Measurements from ENCODE around the gene NXF2B. TPM values are rescaled to one million over a fixed set of nuclear protein-coding genes. Genes with fewer than 3 reads are reported as not detected.
"Not testable (repeated sequence)": the region's sequence is repeated elsewhere in the genome, so short reads cannot be mapped to it uniquely, and the experiment has no call there.

NXF2B gene, protein sequence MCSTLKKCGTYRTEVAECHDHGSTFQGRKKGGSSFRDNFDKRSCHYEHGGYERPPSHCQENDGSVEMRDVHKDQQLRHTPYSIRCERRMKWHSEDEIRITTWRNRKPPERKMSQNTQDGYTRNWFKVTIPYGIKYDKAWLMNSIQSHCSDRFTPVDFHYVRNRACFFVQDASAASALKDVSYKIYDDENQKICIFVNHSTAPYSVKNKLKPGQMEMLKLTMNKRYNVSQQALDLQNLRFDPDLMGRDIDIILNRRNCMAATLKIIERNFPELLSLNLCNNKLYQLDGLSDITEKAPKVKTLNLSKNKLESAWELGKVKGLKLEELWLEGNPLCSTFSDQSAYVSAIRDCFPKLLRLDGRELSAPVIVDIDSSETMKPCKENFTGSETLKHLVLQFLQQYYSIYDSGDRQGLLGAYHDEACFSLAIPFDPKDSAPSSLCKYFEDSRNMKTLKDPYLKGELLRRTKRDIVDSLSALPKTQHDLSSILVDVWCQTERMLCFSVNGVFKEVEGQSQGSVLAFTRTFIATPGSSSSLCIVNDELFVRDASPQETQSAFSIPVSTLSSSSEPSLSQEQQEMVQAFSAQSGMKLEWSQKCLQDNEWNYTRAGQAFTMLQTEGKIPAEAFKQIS
- total RNA-seq (2021; ENCODE audit: unreplicated experiment) (not detected), Bru-seq, nascent RNA (not detected), BruChase-seq, experiment 1, labeled RNA remaining after a 6-hour chase (not detected), BruChase-seq, experiment 2, labeled RNA remaining after a 2-hour chase (not detected)
- not detected in 2 replicates for polyA plus RNA-seq (2012)
- long read RNA-seq = 0 reads

DNA sequence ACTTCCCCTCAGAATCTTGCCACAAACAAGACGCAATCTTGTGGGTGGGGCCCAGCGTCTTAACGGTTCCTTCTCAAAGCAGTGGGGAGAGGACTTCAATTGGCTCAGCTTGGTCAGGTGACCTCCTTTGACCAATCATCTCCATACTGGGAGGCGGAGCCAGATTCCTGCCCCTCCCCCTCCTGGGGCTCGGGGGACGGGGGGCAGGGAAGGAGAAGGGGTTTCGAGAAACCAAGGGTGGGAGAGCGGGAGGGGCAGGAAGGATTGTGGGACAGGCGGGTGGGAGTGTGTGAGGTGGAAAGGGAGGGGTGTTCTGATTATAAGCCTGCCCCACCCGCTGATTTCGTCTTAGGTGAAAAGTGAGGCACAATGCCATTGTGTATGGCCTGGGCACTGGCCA lies at the start of gene NXF2B:
Gene NXF2B (minus strand): TSS at position 101 of the 400 bp plus-strand sequence. CDS start 59,972 bp downstream, outside the sequence.
- H3K4me3 ChIP-seq (replicated peaks in 1 of 2; ENCODE audit: low read depth in 1 of 2, low read length in 2 of 2); RAD21 ChIA-PET (ENCODE audit: low non-redundant PET in 1 of 2, low total read pairs in 2 of 2, uncharacterized antibody in 2 of 2, unreplicated experiment in 2 of 2); H3K79me2 ChIP-seq (ENCODE audit: insufficient read depth, low read length); H2AFZ ChIP-seq (ENCODE audit: low read depth, low read length, poor library complexity, severe bottlenecking); H3K9ac ChIP-seq (ENCODE audit: low read length); H3K27me3 ChIP-seq (ENCODE audit: insufficient read depth, low read length); BruUV-seq (replicated peaks); H3K4me1 ChIP-seq (ENCODE audit: control insufficient read depth in 1 of 2, insufficient read depth in 2 of 2, low read length in 2 of 2); ATAC-seq; CTCF ChIA-PET; H3K36me3 ChIP-seq (ENCODE audit: control insufficient read depth in 1 of 2, insufficient read depth in 2 of 2, low read length in 2 of 2); H3K9me3 ChIP-seq (ENCODE audit: control insufficient read depth in 1 of 2, insufficient read depth in 1 of 2, low read depth in 1 of 2, low read length in 2 of 2); H4K20me1 ChIP-seq (ENCODE audit: insufficient read depth); DNase-seq (ENCODE audit: low read depth, low spot score); H3K9me2 ChIP-seq (ENCODE audit: insufficient read depth); H3K4me2 ChIP-seq (ENCODE audit: low read length); intact Hi-C loops (cut with micrococcal nuclease); POLR2A ChIA-PET; H3K27ac ChIP-seq (ENCODE audit: low read depth, low read length): not testable (repeated sequence)

DNA sequence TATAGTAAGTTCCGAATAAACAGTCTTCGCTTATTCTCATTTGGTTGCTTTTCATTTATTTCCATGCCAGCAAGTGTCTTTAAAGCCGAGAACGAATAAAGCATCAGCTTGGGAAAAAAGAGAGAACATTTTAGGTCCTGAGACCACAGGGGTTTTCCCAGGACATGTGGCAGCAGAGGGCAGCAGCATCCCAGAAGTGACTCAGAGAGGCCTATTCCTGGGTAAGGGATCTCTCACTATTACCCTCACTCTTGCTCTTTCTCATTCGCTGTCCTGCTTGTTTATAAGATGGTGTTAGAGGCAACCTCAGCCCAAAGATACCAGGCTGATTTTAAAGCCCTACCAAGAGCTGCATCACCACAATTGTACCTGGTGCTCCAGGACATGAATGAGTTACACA lies 39.0 kb upstream of the NXF2B start:
- CTCF ChIA-PET; DNase-seq (ENCODE audit: low read depth, low spot score); H3K36me3 ChIP-seq (ENCODE audit: control insufficient read depth in 1 of 2, insufficient read depth in 2 of 2, low read length in 2 of 2); H3K9ac ChIP-seq (ENCODE audit: low read length); H3K9me3 ChIP-seq (ENCODE audit: control insufficient read depth in 1 of 2, insufficient read depth in 1 of 2, low read depth in 1 of 2, low read length in 2 of 2); H3K4me2 ChIP-seq (ENCODE audit: low read length); H3K9me2 ChIP-seq (ENCODE audit: insufficient read depth); H2AFZ ChIP-seq (ENCODE audit: low read depth, low read length, poor library complexity, severe bottlenecking); H3K79me2 ChIP-seq (ENCODE audit: insufficient read depth, low read length); RAD21 ChIA-PET (ENCODE audit: low non-redundant PET in 1 of 2, low total read pairs in 2 of 2, uncharacterized antibody in 2 of 2, unreplicated experiment in 2 of 2); intact Hi-C loops (cut with micrococcal nuclease); H3K27me3 ChIP-seq (ENCODE audit: insufficient read depth, low read length); H3K4me3 ChIP-seq (replicated peaks in 1 of 2; ENCODE audit: low read depth in 1 of 2, low read length in 2 of 2); H4K20me1 ChIP-seq (ENCODE audit: insufficient read depth); H3K4me1 ChIP-seq (ENCODE audit: control insufficient read depth in 1 of 2, insufficient read depth in 2 of 2, low read length in 2 of 2); H3K27ac ChIP-seq (ENCODE audit: low read depth, low read length); POLR2A ChIA-PET; BruUV-seq (replicated peaks): not testable (repeated sequence)
- peak; percentile 77 for ATAC-seq

DNA sequence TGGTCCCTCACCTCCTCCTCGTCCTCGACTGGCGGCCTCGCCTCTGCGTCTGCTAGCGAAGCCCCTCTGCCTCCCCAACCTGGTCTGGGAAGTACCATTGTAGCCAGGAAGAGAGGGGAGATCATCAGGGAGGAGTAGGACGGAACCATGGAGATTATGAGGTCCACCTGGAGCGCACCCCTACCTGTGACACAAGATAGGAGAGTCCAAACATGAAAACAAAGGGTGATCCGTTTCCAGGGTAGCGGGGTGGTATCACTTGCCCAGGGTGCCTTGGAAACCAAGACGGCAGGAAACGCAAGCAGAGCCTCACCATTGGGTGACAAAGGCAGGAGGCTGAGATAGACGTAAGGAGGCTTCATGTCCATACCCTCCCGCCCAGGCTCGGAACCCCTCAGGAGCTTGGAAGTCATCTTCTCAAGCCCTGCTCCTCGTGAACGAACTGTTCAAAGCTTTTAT lies 32.0 kb upstream of the NXF2B start, which contains the start of gene TCP11X2:
Gene TCP11X2 (minus strand): TSS at position 51 of the 459 bp plus-strand sequence.
- H3K9me2 ChIP-seq (ENCODE audit: insufficient read depth); BruUV-seq (replicated peaks); H3K9me3 ChIP-seq (ENCODE audit: control insufficient read depth in 1 of 2, insufficient read depth in 1 of 2, low read depth in 1 of 2, low read length in 2 of 2); H3K4me3 ChIP-seq (replicated peaks in 1 of 2; ENCODE audit: low read depth in 1 of 2, low read length in 2 of 2); H3K79me2 ChIP-seq (ENCODE audit: insufficient read depth, low read length); ATAC-seq; H3K27ac ChIP-seq (ENCODE audit: low read depth, low read length); intact Hi-C loops (cut with micrococcal nuclease); RAD21 ChIA-PET (ENCODE audit: low non-redundant PET in 1 of 2, low total read pairs in 2 of 2, uncharacterized antibody in 2 of 2, unreplicated experiment in 2 of 2); H3K4me1 ChIP-seq (ENCODE audit: control insufficient read depth in 1 of 2, insufficient read depth in 2 of 2, low read length in 2 of 2); H3K4me2 ChIP-seq (ENCODE audit: low read length); H3K36me3 ChIP-seq (ENCODE audit: control insufficient read depth in 1 of 2, insufficient read depth in 2 of 2, low read length in 2 of 2); H2AFZ ChIP-seq (ENCODE audit: low read depth, low read length, poor library complexity, severe bottlenecking); H4K20me1 ChIP-seq (ENCODE audit: insufficient read depth); H3K9ac ChIP-seq (ENCODE audit: low read length); DNase-seq (ENCODE audit: low read depth, low spot score); POLR2A ChIA-PET; CTCF ChIA-PET; H3K27me3 ChIP-seq (ENCODE audit: insufficient read depth, low read length): not testable (repeated sequence)

DNA sequence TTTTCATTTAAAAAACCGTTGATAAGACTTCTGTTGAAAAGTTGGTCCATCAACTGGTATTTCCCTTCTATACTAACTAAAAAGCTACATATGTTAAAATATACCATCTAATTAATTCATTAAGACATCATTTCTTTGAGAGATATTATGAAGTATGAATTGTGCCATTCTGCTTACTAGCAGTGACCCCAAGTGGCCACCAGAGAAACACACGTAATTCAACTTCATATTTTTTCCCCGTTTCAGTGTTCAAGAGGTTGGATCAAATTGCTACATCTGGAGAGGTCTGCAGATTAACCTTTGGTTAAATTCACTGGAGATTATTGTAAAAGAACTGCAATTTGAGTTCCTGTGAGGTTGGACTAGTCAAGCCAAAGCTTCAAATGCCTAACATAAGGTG lies 30.4 kb upstream of the NXF2B start:
- ATAC-seq = peak; percentile 52; the same call in 1 of the 2 replicates
- H3K4me1 ChIP-seq (ENCODE audit: control insufficient read depth in 1 of 2, insufficient read depth in 2 of 2, low read length in 2 of 2); H3K36me3 ChIP-seq (ENCODE audit: control insufficient read depth in 1 of 2, insufficient read depth in 2 of 2, low read length in 2 of 2); intact Hi-C loops (cut with micrococcal nuclease); BruUV-seq (replicated peaks); H3K4me2 ChIP-seq (ENCODE audit: low read length); DNase-seq (ENCODE audit: low read depth, low spot score); CTCF ChIA-PET; H3K9me3 ChIP-seq (ENCODE audit: control insufficient read depth in 1 of 2, insufficient read depth in 1 of 2, low read depth in 1 of 2, low read length in 2 of 2); H4K20me1 ChIP-seq (ENCODE audit: insufficient read depth); RAD21 ChIA-PET (ENCODE audit: low non-redundant PET in 1 of 2, low total read pairs in 2 of 2, uncharacterized antibody in 2 of 2, unreplicated experiment in 2 of 2); H3K27ac ChIP-seq (ENCODE audit: low read depth, low read length); H2AFZ ChIP-seq (ENCODE audit: low read depth, low read length, poor library complexity, severe bottlenecking); H3K27me3 ChIP-seq (ENCODE audit: insufficient read depth, low read length); H3K79me2 ChIP-seq (ENCODE audit: insufficient read depth, low read length); POLR2A ChIA-PET; H3K9me2 ChIP-seq (ENCODE audit: insufficient read depth); H3K4me3 ChIP-seq (replicated peaks in 1 of 2; ENCODE audit: low read depth in 1 of 2, low read length in 2 of 2); H3K9ac ChIP-seq (ENCODE audit: low read length): not testable (repeated sequence)
